GM12891 (cell line): ENCODE results near the gene GPR63.

Experiments used
- POLR2A ChIP-seq: IDR thresholded peaks from 2 replicates; pipeline ENCODE4 v1.6.1; 2011; ENCODE audit warnings: low read depth, low read length, control low read depth
- POLR2AphosphoS5 ChIP-seq: IDR thresholded peaks from 2 replicates; pipeline ENCODE4 v1.6.1; 2011; ENCODE audit warnings: low read depth, low read length, control low read depth
- SPI1 ChIP-seq: IDR thresholded peaks from 2 replicates; pipeline ENCODE4 v1.6.1; 2011; ENCODE audit warnings: low read depth, low read length, control low read depth

- TF ChIP-seq POLR2A = no peak
- no peak for TF ChIP-seq SPI1
- TF ChIP-seq POLR2AphosphoS5 = no peak
Observed at GRCh38 chr6:96816301-96816817, 20.9 kb downstream of the GPR63 start.
